HG03025 (cell line): ENCODE results near the gene NKAIN2.

ENCODE experiments used
- ATAC-seq: cut with Tn5 transposase; IDR thresholded peaks from one replicate; pipeline ENCODE4 v1.9.1; 2021; ENCODE audit warnings: mild to moderate bottlenecking, moderate library complexity; ENCODE audit not compliant: unreplicated experiment, low FRiP score

The NKAIN2 gene

GRCh38 chr6:124830506-124830905, 1026.8 kb downstream of the NKAIN2 start:
- no peak for ATAC-seq

DNA sequence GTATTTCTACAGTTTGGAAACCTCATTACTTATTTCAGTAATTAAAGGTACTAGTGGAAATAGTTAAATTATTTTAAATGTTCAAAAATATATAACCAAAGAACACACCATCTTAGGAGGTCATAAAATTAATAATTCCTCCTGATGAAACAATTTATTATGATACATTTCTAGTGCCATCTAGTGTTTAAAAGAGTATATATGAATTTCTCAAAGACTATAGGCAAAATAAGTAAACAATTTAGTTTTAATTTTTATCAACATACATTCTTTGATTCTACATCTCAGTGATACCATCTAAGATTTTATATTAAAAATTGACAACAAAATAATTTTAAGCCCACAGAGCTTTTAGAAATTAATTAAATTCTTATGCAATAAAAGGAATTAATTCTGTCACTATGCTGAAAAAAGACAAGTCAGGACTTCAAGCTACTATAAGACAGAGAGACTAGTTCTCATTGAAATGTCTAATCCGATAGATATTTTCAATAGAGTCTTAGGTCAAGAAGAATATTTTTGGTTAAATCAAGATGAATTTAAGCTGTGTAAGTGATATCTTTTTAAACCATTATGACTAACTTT, 1050.8 kb downstream of the NKAIN2 start:
- ATAC-seq: no peak

DNA sequence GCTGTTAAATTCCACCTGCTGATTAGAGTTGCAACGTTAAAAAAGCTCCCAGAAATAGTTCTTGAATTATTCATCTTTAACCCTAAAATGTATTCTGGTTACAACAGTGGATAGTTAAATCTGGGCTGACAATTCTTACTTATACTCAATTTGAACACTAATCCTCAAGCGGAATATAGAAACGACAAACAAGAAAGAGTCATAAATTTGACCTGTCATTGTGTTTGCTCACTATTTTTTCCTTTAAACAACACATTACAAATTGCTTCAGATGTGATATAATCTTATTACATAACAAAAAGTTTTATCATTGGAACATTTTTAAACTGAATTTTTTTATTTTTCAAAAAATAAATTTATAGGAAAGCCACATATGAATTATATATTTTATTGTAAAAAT, 1054.1 kb downstream of the NKAIN2 start:
- ATAC-seq: no peak

DNA sequence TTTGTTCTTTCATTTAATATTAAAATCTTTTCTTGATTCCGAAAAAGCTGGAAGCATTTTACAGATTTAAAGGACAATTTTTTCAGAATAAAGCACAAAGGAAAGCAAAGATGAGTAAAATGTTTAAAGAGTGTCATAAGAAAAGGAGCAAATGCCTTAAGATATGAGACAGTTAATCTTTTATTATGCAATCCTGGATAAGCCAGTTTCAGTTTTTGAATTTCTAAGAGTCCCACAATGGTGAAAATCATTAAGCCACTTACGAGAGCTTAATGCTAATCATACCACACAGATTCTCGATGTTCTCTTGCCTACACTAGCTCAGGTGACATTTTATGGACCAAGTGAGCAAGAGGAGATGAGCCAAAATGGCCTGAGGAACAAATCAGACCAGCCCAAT, 1054.9 kb downstream of the NKAIN2 start:
- no peak for ATAC-seq

DNA sequence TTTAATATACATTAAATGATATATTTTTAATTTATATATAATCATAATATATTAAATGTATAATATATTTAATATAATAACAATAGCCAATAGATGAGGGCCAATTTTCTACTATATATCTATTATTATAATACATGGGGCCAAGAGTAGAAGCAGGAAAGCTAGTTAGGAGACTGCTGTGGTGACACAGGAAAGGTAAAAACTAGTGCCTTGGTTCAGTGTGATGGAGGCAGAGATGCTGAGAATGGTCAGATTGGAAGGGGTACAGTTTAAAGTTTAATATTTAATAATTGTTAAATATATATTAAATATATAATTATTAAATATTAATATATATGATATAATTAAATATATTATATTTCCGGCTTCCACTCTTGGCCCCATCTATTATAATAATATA, 1055.7 kb downstream of the NKAIN2 start:
- ATAC-seq: no peak

DNA sequence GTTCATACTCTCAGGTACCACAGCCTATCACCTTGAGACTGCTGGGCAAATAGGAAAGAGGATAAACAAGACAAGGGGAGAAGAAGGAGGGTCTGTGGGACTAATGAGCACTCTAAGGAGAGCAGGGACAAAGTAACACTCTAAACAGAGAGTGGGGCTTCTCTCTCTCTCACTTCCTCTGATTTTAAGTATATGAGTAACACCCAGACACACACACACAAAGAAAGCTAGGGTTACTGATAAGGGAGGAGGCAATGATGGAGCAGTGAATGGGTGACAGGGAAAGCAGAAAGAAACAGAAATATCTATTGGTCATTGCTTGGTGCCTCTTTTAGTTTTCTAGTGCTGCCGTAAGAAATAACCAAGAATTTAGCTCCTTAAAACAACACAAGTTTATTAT, 1062.4 kb downstream of the NKAIN2 start:
- ATAC-seq: no peak

DNA sequence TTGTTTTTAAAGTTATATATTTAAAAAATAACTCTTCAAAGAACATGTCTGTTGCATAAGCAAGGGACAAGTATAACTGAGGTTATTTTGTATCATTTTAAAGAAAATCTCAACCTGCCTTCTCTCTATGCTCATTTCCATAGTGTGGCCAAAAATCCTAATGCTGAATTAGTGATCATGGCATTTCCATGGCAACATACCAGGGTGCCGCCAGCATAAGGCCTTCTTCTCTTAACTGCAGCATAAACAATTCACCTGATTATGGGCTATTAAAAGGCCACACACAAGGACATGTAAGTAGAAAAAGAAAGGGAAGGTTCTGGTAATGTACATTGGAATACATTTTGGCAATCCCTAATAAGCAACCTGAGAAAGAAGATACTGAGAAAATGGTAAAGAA, 1063.5 kb downstream of the NKAIN2 start:
- ATAC-seq: no peak

DNA sequence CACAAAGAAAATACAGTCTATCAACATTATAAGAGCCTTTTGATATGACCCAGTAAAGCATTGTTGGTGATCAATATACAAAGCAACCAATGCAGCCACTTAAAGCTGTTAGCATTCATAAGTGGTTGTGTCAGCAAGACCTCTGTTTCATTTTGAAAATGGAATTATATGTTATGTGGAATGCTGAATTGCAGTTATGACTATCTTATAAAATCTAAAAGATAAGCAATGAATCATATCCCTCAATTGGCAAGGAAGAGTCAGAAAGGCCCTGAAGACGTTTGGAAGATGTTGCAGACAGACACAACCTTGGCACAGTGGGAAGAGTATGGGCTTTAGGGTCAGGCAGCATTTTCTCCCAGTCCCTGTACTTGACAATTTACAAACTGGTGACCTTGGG, 1064.8 kb downstream of the NKAIN2 start:
- no peak for ATAC-seq

GRCh38 chr6:124869416-124869815, 1065.8 kb downstream of the NKAIN2 start:
- ATAC-seq: no peak

DNA sequence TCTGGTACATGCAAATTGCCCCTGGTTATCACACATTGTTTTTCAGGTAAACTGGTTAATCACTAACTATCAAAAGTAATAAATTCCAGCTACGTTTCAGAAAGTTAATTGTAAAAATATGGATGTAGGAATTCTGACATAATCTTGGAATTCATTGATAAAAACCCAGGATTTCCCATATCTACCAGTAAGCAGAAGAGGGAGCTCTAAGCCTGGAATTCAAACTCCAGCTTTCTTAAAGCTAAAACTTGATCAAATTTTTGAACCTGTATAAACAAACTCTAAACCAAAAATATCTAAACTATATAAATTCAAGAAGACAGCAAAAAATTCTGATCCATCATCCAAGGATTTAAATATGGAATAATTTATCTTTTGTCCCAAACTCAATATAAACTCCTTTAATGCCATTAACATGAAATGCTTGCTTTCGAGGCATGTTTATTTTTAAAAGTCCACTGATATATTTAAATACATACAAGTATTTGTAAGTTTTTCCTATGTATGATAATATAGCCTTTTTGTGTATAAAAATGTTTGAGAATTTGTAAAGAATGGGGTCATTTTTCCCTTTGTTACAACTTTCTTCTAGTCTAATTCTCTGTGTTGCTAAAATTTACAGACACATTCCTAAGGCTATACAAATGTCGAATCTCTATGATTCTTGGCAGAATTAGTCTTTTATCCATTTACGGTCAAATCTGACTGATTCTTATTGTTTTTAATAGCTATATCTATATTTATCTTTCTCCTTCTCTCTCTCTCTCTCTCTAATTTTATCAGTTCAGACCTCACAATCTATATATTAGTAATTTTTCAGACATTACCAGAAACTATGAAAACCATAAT, 1067.2 kb downstream of the NKAIN2 start:
- ATAC-seq: no peak

GRCh38 chr6:124872361-124873065, 1068.8 kb downstream of the NKAIN2 start:
- ATAC-seq: no peak

- no peak for ATAC-seq
These were observed 1069.4 kb downstream of the NKAIN2 start for GRCh38 chr6:124873066-124873410.
